CD8-positive, alpha-beta memory T cell (primary cell): ENCODE data around the gene DEPDC1. TPM values are rescaled to one million over a fixed set of nuclear protein-coding genes. Genes with fewer than 3 reads are reported as not detected.

Experiments
- CTCF ChIA-PET: fragments of 350-600 bp; sonication (Branson Sonifier 250); formaldehyde crosslinking; loops from one replicate; lab custom pipeline; 2021; ENCODE audit warnings: antibody characterized with exemption; lab: Charles Lee
- POLR2A ChIA-PET: fragments of 350-600 bp; sonication (Branson Sonifier 250); formaldehyde crosslinking; loops from one replicate; lab custom pipeline; 2021; ENCODE audit warnings: antibody characterized with exemption; lab: Charles Lee
- DNase-seq, 5 donors: peaks; one replicate each; pipeline versions ENCODE4 v3.0.0 to v3.0.0-alpha.2; 2020 to 2022; ENCODE audit warnings: mixed read lengths in 1 of 5
- H3K27ac ChIP-seq: one replicate; pipeline ENCODE4 v1.7.0; 2013; ENCODE audit warnings: low read depth, mild to moderate bottlenecking, low read length, moderate library complexity
- H3K27me3 ChIP-seq: 2 replicates; pipeline ENCODE4 v1.7.0; 2013; ENCODE audit warnings: low read length, mild to moderate bottlenecking; ENCODE audit not compliant: insufficient read depth, poor library complexity, severe bottlenecking
- H3K36me3 ChIP-seq: 2 replicates; pipeline ENCODE4 v1.7.0; 2013; ENCODE audit warnings: mild to moderate bottlenecking, low read length, moderate library complexity; ENCODE audit not compliant: insufficient read depth
- H3K4me1 ChIP-seq: 2 replicates; pipeline ENCODE4 v1.7.0; 2013; ENCODE audit warnings: mild to moderate bottlenecking, low read length, moderate library complexity; ENCODE audit not compliant: insufficient read depth
- H3K4me3 ChIP-seq: 2 replicates; pipeline ENCODE4 v1.7.0; 2013; ENCODE audit warnings: mild to moderate bottlenecking, low read length
- H3K9me3 ChIP-seq: 2 replicates; pipeline ENCODE4 v1.7.0; 2013; ENCODE audit warnings: mild to moderate bottlenecking, low read length
- H3K27ac Mint-ChIP-seq, 8 donors: one replicate each; pipeline ENCODE4 v1.8.0; 2020 to 2021; ENCODE audit warnings: mixed read lengths in 8 of 8, mild to moderate bottlenecking in 6 of 8, inconsistent platforms in 3 of 8, moderate library complexity in 3 of 8
- H3K27me3 Mint-ChIP-seq, 2 donors: one replicate each; pipeline ENCODE4 v1.8.0; 2020 to 2021; ENCODE audit warnings: mixed read lengths in 2 of 2, mild to moderate bottlenecking in 1 of 2, moderate library complexity in 1 of 2
- H3K36me3 Mint-ChIP-seq, 3 donors: one replicate each; pipeline ENCODE4 v1.8.0; 2020 to 2021; ENCODE audit warnings: mixed read lengths in 3 of 3, inconsistent platforms in 1 of 3, mild to moderate bottlenecking in 1 of 3
- H3K4me1 Mint-ChIP-seq, 3 donors: one replicate each; pipeline ENCODE4 v1.8.0; 2020 to 2021; ENCODE audit warnings: mixed read lengths in 3 of 3, inconsistent platforms in 1 of 3, mild to moderate bottlenecking in 1 of 3
- H3K4me3 Mint-ChIP-seq, 7 donors: one replicate each; pipeline ENCODE4 v1.8.0; 2020 to 2021; ENCODE audit warnings: mixed read lengths in 7 of 7, mild to moderate bottlenecking in 6 of 7, moderate library complexity in 4 of 7, inconsistent platforms in 2 of 7
- H3K9me3 Mint-ChIP-seq, 5 donors: one replicate each; pipeline ENCODE4 v1.8.0; 2020 to 2022; ENCODE audit warnings: mixed read lengths in 5 of 5, mild to moderate bottlenecking in 3 of 5, moderate library complexity in 2 of 5, inconsistent platforms in 1 of 5
- polyA plus RNA-seq: library from polyadenylated mRNA; unstranded; fragments of 300-500 nt; fragmentation: Illumina TruSeq; gene quantifications from one replicate; pipeline ENCODE4 v1.2.3, GENCODE V29; 2021
- total RNA-seq, 2 experiments: library from RNA; stranded (reverse); gene quantifications; one replicate each; pipeline ENCODE4 v1.2.3, GENCODE V29; 2021

Gene DEPDC1
- total and polyA plus RNA-seq, 3 experiments from 2014 or later = 0.31 to 11.7 (median 11.4) TPM

DNA sequence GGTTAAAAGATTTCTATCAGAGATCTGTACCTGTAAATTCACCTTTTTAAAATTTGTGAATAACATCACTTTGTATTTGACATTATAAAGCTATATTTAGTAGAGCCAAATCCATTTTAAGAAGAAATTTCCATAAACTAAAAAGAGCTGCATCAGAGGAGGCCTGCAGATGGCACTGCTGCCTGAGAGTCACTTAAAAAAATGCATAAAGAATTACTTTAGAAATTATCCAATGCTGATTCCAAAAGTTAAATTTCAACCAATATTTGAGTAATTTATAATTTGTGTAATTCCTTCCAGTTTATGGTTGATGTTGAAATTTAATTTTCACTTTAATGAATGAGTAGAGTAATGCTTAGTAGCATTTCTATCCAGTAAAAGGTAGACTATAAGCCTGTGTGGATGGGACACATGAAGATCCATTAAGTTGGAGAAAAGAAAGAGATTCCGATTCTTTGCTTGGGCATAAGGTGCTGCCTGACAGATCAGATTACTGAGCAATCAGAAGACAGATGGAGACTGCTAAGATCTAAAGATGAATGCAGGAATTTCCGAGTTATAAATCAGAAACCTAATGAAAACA is 26.4 kb downstream of the DEPDC1 start:
- CTCF ChIA-PET = no interaction called here
- no peak overlapping the region for H3K27ac ChIP-seq
- POLR2A ChIA-PET = no interaction called here
- H3K4me1 Mint-ChIP-seq = no peaks in the 10 kb centered on the region
- H3K9me3 Mint-ChIP-seq = peaks cover 0 to 3% (median 0%) of the 10 kb centered on the region in 5 donors
- no peaks in the 10 kb centered on the region for H3K27me3 ChIP-seq
- no peaks in the 10 kb centered on the region for H3K4me1 ChIP-seq
- H3K36me3 ChIP-seq = no peaks in the 10 kb centered on the region
- peaks cover 0 to 1% (median 0%) of the 10 kb centered on the region in 3 donors for H3K36me3 Mint-ChIP-seq
- H3K9me3 ChIP-seq = no peaks in the 10 kb centered on the region
- H3K4me3 ChIP-seq = no peak overlapping the region
- peaks cover 2 to 5% of the 10 kb centered on the region in 2 donors for H3K27me3 Mint-ChIP-seq
- H3K27ac Mint-ChIP-seq = no peak overlapping the region
- DNase-seq = no peak
- no peak overlapping the region for H3K4me3 Mint-ChIP-seq

DNA sequence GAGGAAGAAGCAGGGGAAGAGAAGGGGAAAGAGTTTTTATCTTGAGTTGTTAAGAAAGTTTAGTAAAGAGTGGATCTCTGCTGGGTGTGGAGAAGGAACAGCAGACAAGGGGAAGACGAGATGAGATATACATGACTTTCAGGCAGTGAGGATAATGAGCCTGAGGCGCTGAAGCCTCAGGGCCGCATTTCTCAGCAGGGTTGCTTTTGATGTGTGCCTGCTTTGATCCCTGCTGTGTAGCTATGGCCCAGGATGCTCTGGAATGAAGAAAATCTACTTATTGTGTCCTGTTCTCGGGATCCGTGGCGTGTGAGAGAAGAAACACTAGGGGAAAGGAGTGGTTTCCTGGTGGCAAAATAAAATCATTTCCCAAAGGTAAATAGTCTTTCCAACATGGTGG is 32.0 kb downstream of the DEPDC1 start:
- CTCF ChIA-PET = no interaction called here
- no peak for DNase-seq
- Histone ChIP-seq H3K27ac (no peak overlapping the region), H3K36me3 (no peaks in the 10 kb centered on the region), H3K9me3 (no peaks in the 10 kb centered on the region), H3K27me3 (no peaks in the 10 kb centered on the region), H3K4me3 (no peak overlapping the region), H3K4me1 (no peaks in the 10 kb centered on the region)
- Mint-ChIP-seq H3K27me3 (peaks cover 6 to 19% of the 10 kb centered on the region in 2 donors), H3K36me3 (no peaks in the 10 kb centered on the region), H3K27ac (no peak overlapping the region), H3K9me3 (peaks cover 0 to 12% (median 4%) of the 10 kb centered on the region in 5 donors), H3K4me1 (no peaks in the 10 kb centered on the region), H3K4me3 (no peak overlapping the region)
- POLR2A ChIA-PET = no interaction called here

DNA sequence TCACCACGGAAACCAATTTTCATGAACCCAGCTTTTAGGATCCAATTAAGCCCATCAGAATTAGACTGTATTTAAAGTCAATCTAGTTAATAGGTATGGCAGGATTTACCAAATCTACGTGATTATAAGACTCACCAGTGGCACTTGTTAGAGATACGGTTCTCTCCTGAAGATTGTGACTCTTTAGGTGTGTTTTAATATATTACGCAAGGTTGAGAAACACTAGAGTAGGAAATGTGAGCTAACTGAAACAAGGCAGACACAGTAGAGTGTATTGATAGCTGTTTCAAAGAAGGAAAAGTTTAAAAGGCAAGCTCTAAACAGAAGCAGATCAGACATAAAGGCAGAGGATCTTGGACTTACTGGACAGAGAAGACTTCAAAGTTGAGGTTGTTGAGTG is 35.9 kb downstream of the DEPDC1 start:
- Histone ChIP-seq H3K36me3 (no peaks in the 10 kb centered on the region), H3K9me3 (no peaks in the 10 kb centered on the region), H3K4me1 (no peaks in the 10 kb centered on the region), H3K27me3 (no peaks in the 10 kb centered on the region), H3K4me3 (no peak overlapping the region), H3K27ac (no peak overlapping the region)
- Mint-ChIP-seq H3K27me3 (peaks cover 5 to 17% of the 10 kb centered on the region in 2 donors), H3K27ac (no peak overlapping the region), H3K4me1 (no peaks in the 10 kb centered on the region), H3K36me3 (no peaks in the 10 kb centered on the region), H3K4me3 (no peak overlapping the region), H3K9me3 (peaks cover 0 to 12% (median 4%) of the 10 kb centered on the region in 5 donors)
- POLR2A ChIA-PET = no interaction called here
- DNase-seq = no peak
- CTCF ChIA-PET = no interaction called here

DNA sequence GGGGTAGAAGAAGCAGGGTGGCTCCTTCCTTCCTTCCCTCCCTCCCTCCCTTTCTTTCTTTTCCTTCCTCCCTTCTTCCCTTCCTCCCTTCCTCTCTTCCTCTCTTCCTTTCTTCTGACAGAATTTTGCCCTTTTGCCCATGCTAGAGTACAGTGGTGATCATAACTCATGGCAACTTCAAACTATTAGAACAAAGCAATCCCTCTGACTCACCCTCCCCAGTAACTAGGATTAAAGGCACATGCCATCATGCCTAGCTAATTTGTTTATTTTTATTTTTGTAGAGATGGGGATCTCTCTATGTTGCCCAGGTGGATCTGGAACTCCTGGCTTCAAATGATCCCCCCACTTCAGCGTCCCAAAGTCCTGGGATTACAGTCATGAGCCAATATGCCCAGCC is 37.1 kb downstream of the DEPDC1 start:
- H3K4me3 Mint-ChIP-seq = no peak overlapping the region
- H3K9me3 ChIP-seq = no peaks in the 10 kb centered on the region
- no peaks in the 10 kb centered on the region for H3K27me3 ChIP-seq
- no peaks in the 10 kb centered on the region for H3K4me1 ChIP-seq
- no peak for DNase-seq
- peaks cover 0 to 12% (median 3%) of the 10 kb centered on the region in 5 donors for H3K9me3 Mint-ChIP-seq
- no peak overlapping the region for H3K27ac Mint-ChIP-seq
- no peak overlapping the region for H3K27ac ChIP-seq
- ChIA-PET CTCF (no interaction called here), POLR2A (no interaction called here)
- no peaks in the 10 kb centered on the region for H3K36me3 ChIP-seq
- H3K4me3 ChIP-seq = no peak overlapping the region
- H3K4me1 Mint-ChIP-seq = no peaks in the 10 kb centered on the region
- peaks cover 3 to 12% of the 10 kb centered on the region in 2 donors for H3K27me3 Mint-ChIP-seq
- H3K36me3 Mint-ChIP-seq = no peaks in the 10 kb centered on the region

DNA sequence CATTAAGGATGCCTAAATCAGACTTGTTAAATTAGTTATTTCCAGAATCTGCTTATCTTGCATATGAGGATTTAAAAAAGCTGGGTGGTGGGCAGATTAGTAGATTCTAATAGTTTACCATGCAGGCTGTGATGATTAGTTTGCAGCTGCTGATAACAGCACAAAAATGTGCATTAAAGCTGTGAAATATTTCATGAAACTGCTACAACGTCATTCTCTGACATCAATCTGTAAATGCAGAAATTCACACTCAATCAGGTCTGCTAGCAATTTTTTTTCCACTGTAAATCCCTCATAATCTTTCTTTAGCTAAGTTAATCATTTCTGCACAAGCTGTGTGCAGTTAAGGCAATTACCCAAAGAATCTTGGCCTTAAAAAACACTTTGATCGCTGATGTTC is 37.8 kb downstream of the DEPDC1 start:
- CTCF ChIA-PET = interaction anchor here (1.0 kb wide), 1 partner anchor 17 kb away, joined by 3 read pairs; no protein-coding TSS in a partner anchor

DNA sequence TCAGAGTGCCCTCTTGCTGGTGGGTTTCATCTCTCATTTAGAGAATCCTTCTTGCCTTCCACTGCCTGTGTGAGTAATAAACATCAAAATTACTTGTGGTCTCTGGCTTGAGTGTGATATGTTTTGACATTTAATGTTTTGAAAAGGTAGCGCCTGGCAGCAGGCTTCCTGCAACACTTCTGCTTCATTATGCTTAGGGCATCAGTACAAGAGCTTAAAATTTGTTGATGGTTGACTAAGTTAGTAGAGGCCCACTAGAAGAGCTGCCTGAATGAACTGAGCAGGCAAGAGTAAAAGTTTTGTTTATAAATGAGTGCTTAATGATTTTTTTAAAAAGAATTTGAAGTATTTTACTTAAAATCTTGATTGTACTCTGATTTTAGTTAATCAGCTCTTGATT is 40.7 kb downstream of the DEPDC1 start:
- H3K27me3 ChIP-seq = no peaks in the 10 kb centered on the region
- H3K4me3 ChIP-seq = no peak overlapping the region
- no peak for DNase-seq
- ChIA-PET POLR2A (no interaction called here), CTCF (no interaction called here)
- H3K9me3 ChIP-seq = no peaks in the 10 kb centered on the region
- H3K27ac ChIP-seq = no peak overlapping the region
- no peak overlapping the region for H3K27ac Mint-ChIP-seq
- H3K27me3 Mint-ChIP-seq = peaks cover 0 to 8% of the 10 kb centered on the region in 2 donors
- H3K36me3 Mint-ChIP-seq = no peaks in the 10 kb centered on the region
- no peaks in the 10 kb centered on the region for H3K4me1 ChIP-seq
- H3K36me3 ChIP-seq = no peaks in the 10 kb centered on the region
- no peak overlapping the region for H3K4me3 Mint-ChIP-seq
- no peaks in the 10 kb centered on the region for H3K4me1 Mint-ChIP-seq
- no peaks in the 10 kb centered on the region for H3K9me3 Mint-ChIP-seq

More for the DNA sequence above, 37.8 kb downstream of the DEPDC1 start:
- Mint-ChIP-seq H3K36me3 (no peaks in the 10 kb centered on the region), H3K27me3 (peaks cover 0 to 12% of the 10 kb centered on the region in 2 donors), H3K9me3 (peaks cover 0 to 6% (median 3%) of the 10 kb centered on the region in 5 donors), H3K4me3 (no peak overlapping the region), H3K4me1 (no peaks in the 10 kb centered on the region), H3K27ac (no peak overlapping the region)
- no peak for DNase-seq
- no peaks in the 10 kb centered on the region for H3K9me3 ChIP-seq
- POLR2A ChIA-PET = no interaction called here
- H3K4me3 ChIP-seq = no peak overlapping the region
- H3K4me1 ChIP-seq = no peaks in the 10 kb centered on the region
- H3K27ac ChIP-seq = no peak overlapping the region
- no peaks in the 10 kb centered on the region for H3K36me3 ChIP-seq
- no peaks in the 10 kb centered on the region for H3K27me3 ChIP-seq

DNA sequence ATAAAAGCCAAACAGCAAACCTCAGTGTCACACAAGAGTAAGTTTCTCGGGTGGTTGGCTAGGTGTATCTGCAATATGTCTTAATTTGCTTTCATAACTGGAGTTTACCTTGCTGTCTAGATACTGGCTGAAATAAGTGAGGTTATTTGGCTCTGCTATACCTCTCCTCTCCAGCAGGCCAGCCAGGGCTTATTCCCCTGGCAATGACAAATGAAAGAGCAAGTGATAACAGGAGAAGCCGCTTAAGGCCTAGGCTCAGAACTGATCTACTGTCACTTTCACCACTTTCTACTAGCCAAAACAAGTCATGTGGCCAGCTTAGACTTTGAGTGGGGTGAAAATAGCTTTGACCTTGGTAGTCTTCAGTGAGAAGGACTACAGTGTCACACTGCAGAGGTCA is 42.3 kb downstream of the DEPDC1 start:
- ChIA-PET POLR2A (no interaction called here), CTCF (no interaction called here)
- Histone ChIP-seq H3K4me3 (no peak overlapping the region), H3K9me3 (no peaks in the 10 kb centered on the region), H3K27me3 (no peaks in the 10 kb centered on the region), H3K36me3 (no peaks in the 10 kb centered on the region), H3K27ac (no peak overlapping the region), H3K4me1 (no peaks in the 10 kb centered on the region)
- Mint-ChIP-seq H3K27me3 (peaks cover 0 to 3% of the 10 kb centered on the region in 2 donors), H3K36me3 (no peaks in the 10 kb centered on the region), H3K4me3 (no peak overlapping the region), H3K9me3 (no peaks in the 10 kb centered on the region), H3K4me1 (no peaks in the 10 kb centered on the region), H3K27ac (no peak overlapping the region)
- DNase-seq = no peak

DNA sequence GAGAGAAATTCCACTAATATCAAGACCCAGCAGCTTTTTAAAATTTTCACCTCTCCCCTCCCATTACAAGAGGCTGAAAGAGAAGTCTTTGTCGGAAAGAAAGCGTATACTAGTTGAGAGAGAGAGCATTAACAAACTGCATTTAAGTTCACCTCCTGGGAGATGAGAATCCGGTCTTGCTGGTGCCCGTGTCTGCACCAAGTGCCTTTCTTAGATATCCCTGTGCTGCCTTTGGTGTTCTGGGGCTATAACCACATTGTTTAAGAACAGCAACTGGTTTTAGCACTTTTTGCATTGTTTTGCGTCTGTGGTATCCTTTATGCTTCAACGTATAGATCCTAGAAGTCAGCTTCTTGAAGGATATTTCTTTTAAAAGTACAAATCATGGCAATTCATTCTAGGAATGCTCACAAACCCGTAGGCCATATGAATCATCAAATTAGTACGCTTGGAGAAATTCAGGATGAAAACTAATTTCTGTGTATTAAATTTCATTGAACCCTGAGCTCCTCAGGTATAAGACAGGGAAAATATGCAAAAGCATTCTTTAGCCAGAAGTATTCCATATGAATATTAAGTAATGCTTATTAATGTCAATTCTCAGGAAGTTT is 43.7 kb downstream of the DEPDC1 start:
- DNase-seq = no peak
- no peaks in the 10 kb centered on the region for H3K4me1 ChIP-seq
- H3K27me3 ChIP-seq = no peaks in the 10 kb centered on the region
- Mint-ChIP-seq H3K4me1 (no peaks in the 10 kb centered on the region), H3K27me3 (peaks cover 0 to 4% of the 10 kb centered on the region in 2 donors), H3K27ac (no peak overlapping the region), H3K9me3 (peaks cover 0 to 4% (median 0%) of the 10 kb centered on the region in 5 donors), H3K4me3 (no peak overlapping the region), H3K36me3 (no peaks in the 10 kb centered on the region)
- H3K4me3 ChIP-seq = no peak overlapping the region
- POLR2A ChIA-PET = no interaction called here
- CTCF ChIA-PET = no interaction called here
- no peak overlapping the region for H3K27ac ChIP-seq
- no peaks in the 10 kb centered on the region for H3K36me3 ChIP-seq
- H3K9me3 ChIP-seq = no peaks in the 10 kb centered on the region
